ENCODE measurements around the gene KIF3B. TPM values are rescaled to one million over a fixed set of nuclear protein-coding genes. Genes with fewer than 3 reads are reported as not detected.

Gene KIF3B
- total and polyA plus RNA-seq, 2 donors (not counting 1 experiment from before 2014, with no cell fraction given), result 12.7 to 17.5 TPM

DNA sequence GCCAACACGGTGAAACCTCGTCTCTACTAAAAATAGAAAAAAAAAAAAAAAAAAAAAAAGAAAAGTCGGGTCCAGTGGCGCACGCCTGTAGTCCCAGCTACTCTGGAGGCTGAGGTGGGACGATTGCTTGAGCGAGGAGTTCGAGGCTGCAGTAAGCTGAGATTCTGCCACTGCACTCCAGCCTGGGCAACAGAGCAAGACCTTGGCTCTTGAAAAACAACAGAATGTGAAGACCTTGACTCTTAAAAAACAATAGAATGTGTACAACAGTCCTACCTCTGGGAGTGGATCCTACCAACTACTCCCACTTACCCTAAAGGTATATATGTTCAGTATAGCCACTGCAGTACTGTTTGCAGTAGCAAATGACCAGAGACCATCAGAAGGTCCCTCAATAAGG, 15.1 kb downstream of the KIF3B start:
- Mint-ChIP-seq H3K4me1 (peaks cover 52% of the 10 kb centered on the region), H3K9me3 (ENCODE audit: insufficient read depth) (no peaks in the 10 kb centered on the region), H3K4me3 (no peak overlapping the region), H3K27ac (no peak overlapping the region), H3K27me3 (no peaks in the 10 kb centered on the region)
- no peak overlapping the region for H3K4me2 ChIP-seq (replicated peaks; ENCODE audit: low read depth, low read length, poor library complexity, severe bottlenecking)
- POLR2A ChIA-PET, result no interaction called here
- H3K4me1 ChIP-seq (ENCODE audit: control insufficient read depth in 2 of 2, insufficient read depth in 2 of 2, low read length in 2 of 2), result peaks cover 18 to 22% of the 10 kb centered on the region in 2 donors
- intact Hi-C loops (cut with micrococcal nuclease), result no loop called here
- no peak for DNase-seq
- TF ChIP-seq, protein P1, sequence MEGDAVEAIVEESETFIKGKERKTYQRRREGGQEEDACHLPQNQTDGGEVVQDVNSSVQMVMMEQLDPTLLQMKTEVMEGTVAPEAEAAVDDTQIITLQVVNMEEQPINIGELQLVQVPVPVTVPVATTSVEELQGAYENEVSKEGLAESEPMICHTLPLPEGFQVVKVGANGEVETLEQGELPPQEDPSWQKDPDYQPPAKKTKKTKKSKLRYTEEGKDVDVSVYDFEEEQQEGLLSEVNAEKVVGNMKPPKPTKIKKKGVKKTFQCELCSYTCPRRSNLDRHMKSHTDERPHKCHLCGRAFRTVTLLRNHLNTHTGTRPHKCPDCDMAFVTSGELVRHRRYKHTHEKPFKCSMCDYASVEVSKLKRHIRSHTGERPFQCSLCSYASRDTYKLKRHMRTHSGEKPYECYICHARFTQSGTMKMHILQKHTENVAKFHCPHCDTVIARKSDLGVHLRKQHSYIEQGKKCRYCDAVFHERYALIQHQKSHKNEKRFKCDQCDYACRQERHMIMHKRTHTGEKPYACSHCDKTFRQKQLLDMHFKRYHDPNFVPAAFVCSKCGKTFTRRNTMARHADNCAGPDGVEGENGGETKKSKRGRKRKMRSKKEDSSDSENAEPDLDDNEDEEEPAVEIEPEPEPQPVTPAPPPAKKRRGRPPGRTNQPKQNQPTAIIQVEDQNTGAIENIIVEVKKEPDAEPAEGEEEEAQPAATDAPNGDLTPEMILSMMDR (IDR thresholded peaks at IDR 0.05), result no peak
- TF ChIP-seq EZH2 (IDR thresholded peaks at IDR 0.05; ENCODE audit: borderline replicate concordance, insufficient read depth, low read depth, low read length, poor library complexity, severe bottlenecking), result no peak
- peaks cover 100% of the 10 kb centered on the region for H3K79me2 ChIP-seq (ENCODE audit: control insufficient read depth, insufficient read depth, low read length)
- H3K27me3 ChIP-seq (replicated peaks in 1 of 4; ENCODE audit: control extremely low read depth in 1 of 4, control insufficient read depth in 3 of 4, insufficient read depth in 4 of 4, low read length in 3 of 4), result no peaks in the 10 kb centered on the region
- H3K27ac ChIP-seq (ENCODE audit: low read length in 2 of 2), result no peak overlapping the region
- 100% methylated on average over 5 of the region's 8 CpGs for WGBS (ENCODE audit: insufficient coverage)
- H4K20me1 ChIP-seq (ENCODE audit: control insufficient read depth, insufficient read depth, low read length, poor library complexity, severe bottlenecking), result peaks cover 18% of the 10 kb centered on the region
- no peak overlapping the region for H3K9ac ChIP-seq (ENCODE audit: low read length)
- CTCF ChIA-PET, result no interaction called here
- peaks cover 0 to 5% of the 10 kb centered on the region in 2 experiments for H3K36me3 ChIP-seq (replicated peaks in 1 of 2; ENCODE audit: control extremely low read depth in 1 of 2, control insufficient read depth in 1 of 2, extremely low read depth in 1 of 2, insufficient read depth in 2 of 2, low read length in 1 of 2)
- no peak overlapping the region for H2AFZ ChIP-seq (ENCODE audit: insufficient read depth, low read depth, low read length, poor library complexity, severe bottlenecking)
- H3K9me3 ChIP-seq (ENCODE audit: control extremely low read depth in 1 of 3, control insufficient read depth in 2 of 3, insufficient read depth in 1 of 3, low read length in 2 of 3), result no peaks in the 10 kb centered on the region
- H3K4me3 ChIP-seq (ENCODE audit: control extremely low read depth in 1 of 5, extremely low read depth in 1 of 5, insufficient read depth in 1 of 5, low read depth in 2 of 5, low read length in 4 of 5), result no peak overlapping the region
- no peak for ATAC-seq (ENCODE audit: low read depth)

- CTCF ChIA-PET, result no interaction called here
- H3K9me3 ChIP-seq (ENCODE audit: control extremely low read depth in 1 of 3, control insufficient read depth in 2 of 3, insufficient read depth in 1 of 3, low read length in 2 of 3), result no peaks in the 10 kb centered on the region
- ATAC-seq (ENCODE audit: low read depth), result no peak
These were observed 16.6 kb downstream of the KIF3B start for GRCh38 chr20:32294071-32294470.

More at GRCh38 chr20:32294071-32294470, 16.6 kb downstream of the KIF3B start:
- Histone ChIP-seq H3K4me3 (ENCODE audit: control extremely low read depth in 1 of 5, extremely low read depth in 1 of 5, insufficient read depth in 1 of 5, low read depth in 2 of 5, low read length in 4 of 5) (no peak overlapping the region), H3K9ac (ENCODE audit: low read length) (no peak overlapping the region), H3K4me1 (ENCODE audit: control insufficient read depth in 2 of 2, insufficient read depth in 2 of 2, low read length in 2 of 2) (peaks cover 7 to 15% of the 10 kb centered on the region in 2 donors), H3K27ac (ENCODE audit: low read length in 2 of 2) (no peak overlapping the region), H4K20me1 (ENCODE audit: control insufficient read depth, insufficient read depth, low read length, poor library complexity, severe bottlenecking) (peaks cover 32% of the 10 kb centered on the region), H2AFZ (ENCODE audit: insufficient read depth, low read depth, low read length, poor library complexity, severe bottlenecking) (no peak overlapping the region), H3K4me2 (replicated peaks; ENCODE audit: low read depth, low read length, poor library complexity, severe bottlenecking) (no peak overlapping the region), H3K27me3 (replicated peaks in 1 of 4; ENCODE audit: control extremely low read depth in 1 of 4, control insufficient read depth in 3 of 4, insufficient read depth in 4 of 4, low read length in 3 of 4) (no peaks in the 10 kb centered on the region), H3K79me2 (ENCODE audit: control insufficient read depth, insufficient read depth, low read length) (peaks cover 100% of the 10 kb centered on the region), H3K36me3 (replicated peaks in 1 of 2; ENCODE audit: control extremely low read depth in 1 of 2, control insufficient read depth in 1 of 2, extremely low read depth in 1 of 2, insufficient read depth in 2 of 2, low read length in 1 of 2) (peaks cover 0 to 5% of the 10 kb centered on the region in 2 experiments)
- H3K27ac Mint-ChIP-seq, result no peak overlapping the region
- no peaks in the 10 kb centered on the region for H3K27me3 Mint-ChIP-seq
- no peak for TF ChIP-seq EZH2 (IDR thresholded peaks at IDR 0.05; ENCODE audit: borderline replicate concordance, insufficient read depth, low read depth, low read length, poor library complexity, severe bottlenecking)
- TF ChIP-seq, protein P1 (IDR thresholded peaks at IDR 0.05), result no peak
- no peaks in the 10 kb centered on the region for H3K9me3 Mint-ChIP-seq (ENCODE audit: insufficient read depth)
- intact Hi-C loops (cut with micrococcal nuclease), result no loop called here
- POLR2A ChIA-PET, result no interaction called here
- no peak overlapping the region for H3K4me3 Mint-ChIP-seq
- peaks cover 50% of the 10 kb centered on the region for H3K4me1 Mint-ChIP-seq
- no peak for DNase-seq
- WGBS (ENCODE audit: insufficient coverage), result 85% methylated on average over 4 of the region's 4 CpGs

Measured in B cell (primary cell).